ENCODE measurements around the gene USP2. TPM values are rescaled to one million over a fixed set of nuclear protein-coding genes. Genes with fewer than 3 reads are reported as not detected.

Gene USP2
- total and polyA plus RNA-seq, 2 of the 8 experiments (the other 6 are each of a cell fraction or from before 2014, with no cell fraction given): 2.2 to 6.9 TPM

DNA sequence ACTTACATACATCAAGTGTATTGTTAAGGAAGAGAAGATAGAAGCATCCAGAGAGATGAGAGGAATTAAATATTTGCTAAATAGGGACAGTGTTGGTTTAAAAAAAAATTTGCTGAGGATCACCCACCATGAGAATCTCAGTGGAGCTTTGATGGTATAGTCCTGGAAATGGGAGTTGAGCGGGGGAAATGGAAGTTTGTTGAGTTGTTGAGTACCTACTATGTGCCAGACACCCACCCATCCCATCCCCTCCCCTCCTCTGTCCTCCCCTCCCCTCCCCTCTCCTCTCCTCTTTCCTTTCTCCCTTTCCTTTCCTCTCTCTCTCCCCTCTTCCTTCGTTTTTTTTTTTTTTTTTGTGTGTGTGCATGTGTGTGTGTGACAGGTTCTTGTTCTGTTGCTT, 30.3 kb downstream of the USP2 start (continued):
- TF ChIP-seq POU5F1 (IDR thresholded peaks at IDR 0.05; ENCODE audit: low read depth, low read length) (no peak), TEAD4 (IDR thresholded peaks at IDR 0.05; ENCODE audit: low read depth, low read length) (no peak), TCF12 (IDR thresholded peaks at IDR 0.05; ENCODE audit: low read depth, low read length) (no peak)
